Stimulated activated CD8-positive, alpha-beta memory T cell treated with anti-CD3 and anti-CD28 coated beads, Interleukin-12 subunit alpha, Interleukin-12 subunit beta, amount 100 ng/mL, for 24 hours (primary cell): ENCODE measurements around the gene PDCD5.

ENCODE experiments used
- DNase-seq: peaks from one replicate; pipeline ENCODE4 v3.0.0-alpha.2; 2020; ENCODE audit errors: extremely low read depth

PDCD5 gene

GRCh38 chr19:32631381-32631780 is 50.4 kb downstream of the PDCD5 start:
- DNase-seq = no peak
